ENCODE results near the gene ORC1. TPM values are rescaled to one million over a fixed set of nuclear protein-coding genes. Genes with fewer than 3 reads are reported as not detected.

Gene ORC1
- total RNA-seq, 1 experiment from 2014 or later, result 45.2 TPM

DNA sequence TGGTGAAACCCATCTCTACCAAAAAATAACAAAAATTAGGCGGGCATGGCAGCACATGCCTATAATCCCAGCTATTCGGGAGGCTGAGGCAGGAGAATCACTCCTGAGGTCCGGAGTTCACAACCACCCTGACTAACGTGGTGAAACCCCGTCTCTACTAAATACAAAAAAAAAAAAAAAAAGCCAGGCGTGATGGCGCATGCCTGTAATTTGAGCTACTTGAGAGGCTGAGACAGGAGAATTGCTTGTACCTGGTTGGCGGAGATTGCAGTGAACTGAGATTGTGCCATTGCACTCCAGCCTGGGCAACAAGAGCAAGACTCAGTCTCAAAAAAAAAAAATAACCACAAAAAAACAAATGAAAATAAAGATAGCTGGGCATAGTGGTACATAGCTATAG is 80.5 kb downstream of the ORC1 start (continued):
- TF ChIP-seq, protein P1, sequence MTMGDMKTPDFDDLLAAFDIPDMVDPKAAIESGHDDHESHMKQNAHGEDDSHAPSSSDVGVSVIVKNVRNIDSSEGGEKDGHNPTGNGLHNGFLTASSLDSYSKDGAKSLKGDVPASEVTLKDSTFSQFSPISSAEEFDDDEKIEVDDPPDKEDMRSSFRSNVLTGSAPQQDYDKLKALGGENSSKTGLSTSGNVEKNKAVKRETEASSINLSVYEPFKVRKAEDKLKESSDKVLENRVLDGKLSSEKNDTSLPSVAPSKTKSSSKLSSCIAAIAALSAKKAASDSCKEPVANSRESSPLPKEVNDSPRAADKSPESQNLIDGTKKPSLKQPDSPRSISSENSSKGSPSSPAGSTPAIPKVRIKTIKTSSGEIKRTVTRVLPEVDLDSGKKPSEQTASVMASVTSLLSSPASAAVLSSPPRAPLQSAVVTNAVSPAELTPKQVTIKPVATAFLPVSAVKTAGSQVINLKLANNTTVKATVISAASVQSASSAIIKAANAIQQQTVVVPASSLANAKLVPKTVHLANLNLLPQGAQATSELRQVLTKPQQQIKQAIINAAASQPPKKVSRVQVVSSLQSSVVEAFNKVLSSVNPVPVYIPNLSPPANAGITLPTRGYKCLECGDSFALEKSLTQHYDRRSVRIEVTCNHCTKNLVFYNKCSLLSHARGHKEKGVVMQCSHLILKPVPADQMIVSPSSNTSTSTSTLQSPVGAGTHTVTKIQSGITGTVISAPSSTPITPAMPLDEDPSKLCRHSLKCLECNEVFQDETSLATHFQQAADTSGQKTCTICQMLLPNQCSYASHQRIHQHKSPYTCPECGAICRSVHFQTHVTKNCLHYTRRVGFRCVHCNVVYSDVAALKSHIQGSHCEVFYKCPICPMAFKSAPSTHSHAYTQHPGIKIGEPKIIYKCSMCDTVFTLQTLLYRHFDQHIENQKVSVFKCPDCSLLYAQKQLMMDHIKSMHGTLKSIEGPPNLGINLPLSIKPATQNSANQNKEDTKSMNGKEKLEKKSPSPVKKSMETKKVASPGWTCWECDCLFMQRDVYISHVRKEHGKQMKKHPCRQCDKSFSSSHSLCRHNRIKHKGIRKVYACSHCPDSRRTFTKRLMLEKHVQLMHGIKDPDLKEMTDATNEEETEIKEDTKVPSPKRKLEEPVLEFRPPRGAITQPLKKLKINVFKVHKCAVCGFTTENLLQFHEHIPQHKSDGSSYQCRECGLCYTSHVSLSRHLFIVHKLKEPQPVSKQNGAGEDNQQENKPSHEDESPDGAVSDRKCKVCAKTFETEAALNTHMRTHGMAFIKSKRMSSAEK (CRISPR knock-in tag; IDR thresholded peaks at IDR 0.05; ENCODE audit: borderline replicate concordance), result no peak

Other genes starting within 250 kb of the ORC1 start
- gene CC2D1B, start 38.2 kb downstream of the ORC1 start, total RNA-seq (2021), result 12.8 to 22.6 TPM (median 14.9 TPM) in 3 replicates
- 59.6 to 62.4 TPM (median 59.7 TPM) in 3 replicates for gene PRPF38A, start 179 bp upstream of the ORC1 start, total RNA-seq (2021)
- gene TUT4, start 148.7 kb upstream of the ORC1 start, total RNA-seq (2021), result 57.4 to 63.6 TPM (median 63.3 TPM) in 3 replicates
- 9.9 to 13.9 TPM (median 13.1 TPM) in 3 replicates for gene GPX7, start 197.9 kb upstream of the ORC1 start, total RNA-seq (2021)
- 0.60 to 1.7 TPM (median 1.4 TPM) in 3 replicates for gene SHISAL2A, start 228.7 kb upstream of the ORC1 start, total RNA-seq (2021)

Measured in WTC11 (cell line).